IMR-90 (cell line): Measurements from ENCODE around the gene KMT2D. TPM values are rescaled to one million over a fixed set of nuclear protein-coding genes. Genes with fewer than 3 reads are reported as not detected.

Source experiments
- ATAC-seq: fragments of 200-7000 bp; cut with Tn5 transposase; 2 replicates; pipeline ENCODE4 v1.9.1; 2020; ENCODE audit warnings: low read depth, mild to moderate bottlenecking, moderate library complexity
- BruUV-seq: library from RNA; stranded (reverse); fragments of 400-500 nt; replicated peaks from 2 replicates; lab custom pipeline; 2021; lab: Mats Ljungman, UMichigan
- CTCF ChIA-PET: fragments of 300-600 bp; formaldehyde crosslinking; extraction: SDS; loops from one replicate; lab custom pipeline; 2021; ENCODE audit warnings: antibody characterized with exemption; lab: Yijun Ruan, JAX
- POLR2A ChIA-PET: fragments of 300-600 bp; sonication (Branson Sonifier 250); formaldehyde crosslinking; loops from one replicate; lab custom pipeline; 2022; ENCODE audit warnings: antibody characterized with exemption; ENCODE audit not compliant: unreplicated experiment; lab: Charles Lee
- DNase-seq: peaks from one replicate; pipeline ENCODE4 v3.0.0; 2013
- H2AFZ ChIP-seq: replicated peaks from 2 replicates; pipeline ENCODE3; 2013; ENCODE audit warnings: low read length, mild to moderate bottlenecking; ENCODE audit not compliant: poor library complexity
- H2AK5ac ChIP-seq: 2 replicates; pipeline ENCODE4 v1.6.1; 2013; ENCODE audit warnings: low read depth, low read length, inconsistent platforms
- H2AK9ac ChIP-seq: replicated peaks from 2 replicates; pipeline ENCODE3; 2013; ENCODE audit warnings: mild to moderate bottlenecking, low read depth, low read length, moderate library complexity; ENCODE audit not compliant: poor library complexity
- H2BK120ac ChIP-seq: 2 replicates; pipeline ENCODE4 v1.6.1; 2013; ENCODE audit warnings: low read depth, low read length, inconsistent platforms
- H2BK15ac ChIP-seq: 3 replicates; pipeline ENCODE4 v1.6.1; 2013; ENCODE audit warnings: low read depth, low read length, inconsistent platforms
- H2BK20ac ChIP-seq: 2 replicates; pipeline ENCODE4 v1.6.1; 2013; ENCODE audit warnings: low read depth, mild to moderate bottlenecking, inconsistent platforms, low read length, moderate library complexity
- H2BK5ac ChIP-seq: 2 replicates; pipeline ENCODE4 v1.6.1; 2013; ENCODE audit warnings: mild to moderate bottlenecking, low read depth, low read length, inconsistent platforms; ENCODE audit not compliant: poor library complexity, severe bottlenecking
- H3K14ac ChIP-seq: replicated peaks from 2 replicates; pipeline ENCODE4 v1.6.1; 2013; ENCODE audit warnings: low read depth, low read length, inconsistent platforms
- H3K18ac ChIP-seq: 2 replicates; pipeline ENCODE4 v1.6.1; 2013; ENCODE audit warnings: low read depth, low read length, control low read depth
- H3K23ac ChIP-seq: 2 replicates; pipeline ENCODE4 v1.6.1; 2013; ENCODE audit warnings: low read depth, low read length, inconsistent platforms
- H3K27ac ChIP-seq: 2 replicates; pipeline ENCODE4 v1.5.1; 2013; ENCODE audit warnings: mild to moderate bottlenecking, control low read depth, low read length; ENCODE audit not compliant: insufficient read depth
- H3K27me3 ChIP-seq: 2 replicates; pipeline ENCODE4 v1.6.1; 2013; ENCODE audit warnings: low read length; ENCODE audit not compliant: control insufficient read depth, insufficient read depth
- H3K36me3 ChIP-seq: 2 replicates; pipeline ENCODE4 v1.6.1; 2013; ENCODE audit warnings: low read length, mixed read lengths; ENCODE audit not compliant: control insufficient read depth, insufficient read depth
- H3K4ac ChIP-seq: 2 replicates; pipeline ENCODE4 v1.6.1; 2013; ENCODE audit warnings: low read depth, low read length, inconsistent platforms
- H3K4me1 ChIP-seq: 2 replicates; pipeline ENCODE4 v1.6.1; 2013; ENCODE audit warnings: low read length, mixed read lengths; ENCODE audit not compliant: control insufficient read depth, insufficient read depth
- H3K4me2 ChIP-seq: 2 replicates; pipeline ENCODE4 v1.6.1; 2013; ENCODE audit warnings: low read depth, mild to moderate bottlenecking, control low read depth, low read length, moderate library complexity
- H3K4me3 ChIP-seq: 2 replicates; pipeline ENCODE4 v1.5.1; 2013; ENCODE audit warnings: low read depth, mild to moderate bottlenecking, control low read depth, low read length, moderate library complexity; ENCODE audit not compliant: insufficient read depth
- H3K56ac ChIP-seq: 2 replicates; pipeline ENCODE4 v1.6.1; 2013; ENCODE audit warnings: low read length, inconsistent platforms; ENCODE audit not compliant: insufficient read depth; ENCODE audit errors: extremely low read depth
- H3K79me1 ChIP-seq, 2 experiments: 2 replicates each; pipeline ENCODE4 v1.6.1; 2013; ENCODE audit warnings: low read length in 2 of 2, inconsistent platforms in 1 of 2, low read depth in 1 of 2
- H3K9ac ChIP-seq: 2 replicates; pipeline ENCODE4 v1.6.1; 2013; ENCODE audit warnings: low read depth, low read length, control low read depth
- H3K9me1 ChIP-seq: 2 replicates; pipeline ENCODE4 v1.6.1; 2013; ENCODE audit warnings: low read length, inconsistent platforms; ENCODE audit not compliant: insufficient read depth
- H3K9me3 ChIP-seq: 2 replicates; pipeline ENCODE4 v1.6.1; 2013; ENCODE audit warnings: low read length; ENCODE audit not compliant: control insufficient read depth, insufficient read depth
- H4K20me1 ChIP-seq: 2 replicates; pipeline ENCODE4 v1.6.1; 2013; ENCODE audit warnings: low read length, inconsistent platforms; ENCODE audit not compliant: insufficient read depth
- H4K5ac ChIP-seq: 2 replicates; pipeline ENCODE4 v1.6.1; 2013; ENCODE audit warnings: mild to moderate bottlenecking, low read depth, low read length, control low read depth
- H4K8ac ChIP-seq, 2 experiments: 2 replicates each; pipeline ENCODE4 v1.6.1; 2013; ENCODE audit warnings: low read depth in 2 of 2, low read length in 2 of 2, control low read depth in 1 of 2, inconsistent platforms in 1 of 2
- H4K91ac ChIP-seq: 2 replicates; pipeline ENCODE4 v1.6.1; 2013; ENCODE audit warnings: low read depth, low read length, inconsistent platforms; ENCODE audit not compliant: insufficient read depth
- CEBPB ChIP-seq: IDR thresholded peaks from 2 replicates; pipeline ENCODE4 v1.6.1; 2012; ENCODE audit warnings: low read depth, low read length, improper control_type of control experiment
- FOS ChIP-seq: fragments of 150-350 bp; IDR thresholded peaks from 2 replicates; pipeline ENCODE4 v1.6.1; 2016; ENCODE audit warnings: low read depth, low read length
- SMC3 ChIP-seq: fragments of 150-350 bp; IDR thresholded peaks from 2 replicates; pipeline ENCODE4 v1.6.1; 2016; ENCODE audit warnings: low read depth, mild to moderate bottlenecking, antibody characterized with exemption, low read length, moderate library complexity
- WGBS, 2 experiments: methylation state at CpG; one replicate each; pipeline versions ENCODE4 v1.1.5 to v1.1.7; 2013; ENCODE audit warnings: missing lambda C conversion rate in 2 of 2; ENCODE audit not compliant: insufficient read length in 1 of 2; ENCODE audit errors: extremely low coverage in 2 of 2; 5-methylcytosine and 5-hydroxymethylcytosine counted together
- dilution Hi-C: fragments of 300-500 bp; cut with HindIII; formaldehyde crosslinking; loops from one replicate; pipeline ENCODE4 v1.14.3; 2018; ENCODE audit warnings: low sequenced_read_pairs; ENCODE audit not compliant: unreplicated experiment
- in situ Hi-C: fragments of 300-500 bp; cut with MboI; formaldehyde crosslinking; loops from 3 replicates; pipeline ENCODE4 v1.14.3; 2019; ENCODE audit warnings: low sequenced_read_pairs, inconsistent platforms, mixed read lengths
- intact Hi-C: fragments of 100-400 bp; cut with micrococcal nuclease; formaldehyde crosslinking; loops from 2 replicates; pipeline ENCODE4 v1.10.0; 2022
- polyA plus RNA-seq, 3 experiments: library from polyadenylated mRNA; depleted of rRNA; stranded (reverse); fragments of >200 nt; gene quantifications; 2 replicates each; pipeline ENCODE4 v1.2.3, GENCODE V29; 2012; ENCODE audit warnings: low replicate concordance in 1 of 3
- total RNA-seq: library from RNA; depleted of rRNA; stranded (reverse); fragments of >200 nt; gene quantifications from 2 replicates; pipeline ENCODE4 v1.2.3, GENCODE V29; 2012
- TF ChIP-seq, protein P1 (sequence below): fragments of 150-350 bp; IDR thresholded peaks from 2 replicates; pipeline ENCODE4 v1.6.1; 2017; ENCODE audit warnings: mild to moderate bottlenecking, antibody characterized with exemption, low read length, low read depth
- TF ChIP-seq, protein P2 (sequence below): fragments of 150-350 bp; IDR thresholded peaks from 2 replicates; pipeline ENCODE4 v1.6.1; 2016; ENCODE audit warnings: low read depth, mild to moderate bottlenecking, low read length, moderate library complexity, borderline replicate concordance

KMT2D gene
- total and polyA plus RNA-seq, 2 of the 4 experiments (the other 2 are of a cell fraction): 6.6 to 25.2 TPM

DNA sequence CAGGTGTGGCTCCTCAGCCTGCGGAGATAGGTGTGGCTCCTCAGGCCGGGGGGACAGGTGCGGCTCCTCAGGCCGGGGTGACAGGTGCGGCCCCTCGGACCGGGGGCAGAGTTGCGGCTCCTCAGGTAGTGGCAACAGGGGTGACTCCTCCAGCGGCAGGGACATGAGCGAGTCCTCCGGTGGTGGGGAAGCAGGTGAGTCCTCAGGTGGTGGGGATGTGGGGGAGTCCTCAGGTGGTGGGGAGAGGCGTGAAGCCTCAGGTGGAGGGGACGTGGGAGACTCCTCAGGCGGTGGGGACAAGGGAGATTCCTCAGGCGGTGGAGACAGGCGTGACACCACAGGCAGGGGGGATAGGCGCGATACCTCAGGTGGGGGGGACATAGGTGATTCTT is 9.2 kb downstream of the KMT2D start:
- Histone ChIP-seq H2BK20ac (no peak overlapping the region), H2AK5ac (no peak overlapping the region), H4K5ac (no peak overlapping the region), H3K4me1 (peaks cover 9% of the 10 kb centered on the region), H2BK15ac (no peak overlapping the region), H3K27me3 (no peaks in the 10 kb centered on the region), H3K56ac (no peak overlapping the region), H3K36me3 (peaks cover 80% of the 10 kb centered on the region), H3K9me1 (peaks cover 26% of the 10 kb centered on the region), H2AFZ (no peak overlapping the region), H3K4me2 (no peak overlapping the region), H3K27ac (no peak overlapping the region), H2BK120ac (no peak overlapping the region), H3K4ac (no peak overlapping the region), H2BK5ac (no peak overlapping the region), H3K14ac (no peak overlapping the region), H3K9ac (no peak overlapping the region), H4K20me1 (peaks cover 84% of the 10 kb centered on the region), H3K18ac (no peak overlapping the region), H4K91ac (no peak overlapping the region), H4K8ac (no peak overlapping the region), H3K9me3 (no peaks in the 10 kb centered on the region), H3K79me1 (peaks cover 46 to 89% of the 10 kb centered on the region in 2 experiments), H2AK9ac (no peak overlapping the region), H3K4me3 (no peak overlapping the region), H3K23ac (no peak overlapping the region)
- DNase-seq: no peak
- CTCF ChIA-PET: no interaction called here
- no peak for ATAC-seq
- BruUV-seq: no TSS peak
- WGBS, 2 experiments: 100% methylated on average over 7 of the region's 18 CpGs; no CpG with 5 or more reads in 1 of the 2 experiments
- intact Hi-C loops: no loop called here
- in situ Hi-C loops: no loop called here
- POLR2A ChIA-PET: no interaction called here
- dilution Hi-C loops: no loop called here
- TF ChIP-seq FOS (no peak), CEBPB (no peak), SMC3 (no peak)
- TF ChIP-seq, protein P1, sequence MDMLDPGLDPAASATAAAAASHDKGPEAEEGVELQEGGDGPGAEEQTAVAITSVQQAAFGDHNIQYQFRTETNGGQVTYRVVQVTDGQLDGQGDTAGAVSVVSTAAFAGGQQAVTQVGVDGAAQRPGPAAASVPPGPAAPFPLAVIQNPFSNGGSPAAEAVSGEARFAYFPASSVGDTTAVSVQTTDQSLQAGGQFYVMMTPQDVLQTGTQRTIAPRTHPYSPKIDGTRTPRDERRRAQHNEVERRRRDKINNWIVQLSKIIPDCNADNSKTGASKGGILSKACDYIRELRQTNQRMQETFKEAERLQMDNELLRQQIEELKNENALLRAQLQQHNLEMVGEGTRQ: no peak
- TF ChIP-seq, protein P2, sequence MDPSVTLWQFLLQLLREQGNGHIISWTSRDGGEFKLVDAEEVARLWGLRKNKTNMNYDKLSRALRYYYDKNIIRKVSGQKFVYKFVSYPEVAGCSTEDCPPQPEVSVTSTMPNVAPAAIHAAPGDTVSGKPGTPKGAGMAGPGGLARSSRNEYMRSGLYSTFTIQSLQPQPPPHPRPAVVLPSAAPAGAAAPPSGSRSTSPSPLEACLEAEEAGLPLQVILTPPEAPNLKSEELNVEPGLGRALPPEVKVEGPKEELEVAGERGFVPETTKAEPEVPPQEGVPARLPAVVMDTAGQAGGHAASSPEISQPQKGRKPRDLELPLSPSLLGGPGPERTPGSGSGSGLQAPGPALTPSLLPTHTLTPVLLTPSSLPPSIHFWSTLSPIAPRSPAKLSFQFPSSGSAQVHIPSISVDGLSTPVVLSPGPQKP: no peak
